Measurements from ENCODE around the gene SORBS1. TPM values are rescaled to one million over a fixed set of nuclear protein-coding genes. Genes with fewer than 3 reads are reported as not detected.
A peak's percentile ranks its signal among the peaks of the same experiment; 100 is the strongest.

SORBS1 gene
- total RNA-seq, 4 donors from 2014 or later: 92.2 to 308 (median 150) TPM

GRCh38 chr10:95532536-95532935 lies 28.6 kb downstream of the SORBS1 start:
- 89 to 96% methylated on average over 1 to 2 of the region's 2 CpGs for WGBS, 2 donors (ENCODE audit: low coverage in 1 of 2)
- no peaks in the 10 kb centered on the region for H3K27me3 ChIP-seq
- no peak overlapping the region for H3K4me3 ChIP-seq
- peaks cover 26 to 68% (median 37%) of the 10 kb centered on the region in 4 donors for H3K4me1 ChIP-seq
- peak overlapping the region; percentile 74 to 94 (median 83) for H3K27ac ChIP-seq
- no peaks in the 10 kb centered on the region for H3K9me3 ChIP-seq
- no peaks in the 10 kb centered on the region for H3K36me3 ChIP-seq
- no peak for DNase-seq
- intact Hi-C loops (cut with DNase I; ENCODE audit: low total_unique reads): no loop called here
- in situ Hi-C loops (cut with MboI; ENCODE audit: low pct_ligation_motif_present in 1 of 4, low pct_unique_long_range_greater_than_20kb in 1 of 4, low sequenced_read_pairs in 3 of 4): no loop called here
- no peak for TF ChIP-seq EP300 (IDR thresholded peaks at IDR 0.05; ENCODE audit: low read depth)
- no peak for TF ChIP-seq POLR2A (IDR thresholded peaks at IDR 0.05)
- TF ChIP-seq CTCF (IDR thresholded peaks at IDR 0.05): no peak
- TF ChIP-seq POLR2AphosphoS5 (IDR thresholded peaks at IDR 0.05): no peak

GRCh38 chr10:95531994-95532399 lies 29.2 kb downstream of the SORBS1 start:
- WGBS, 2 donors (ENCODE audit: low coverage in 1 of 2): 42% methylated on average over 2 of the region's 2 CpGs; no CpG with 5 or more reads in 1 of the 2 donors
- in situ Hi-C loops (cut with MboI; ENCODE audit: low pct_ligation_motif_present in 1 of 4, low pct_unique_long_range_greater_than_20kb in 1 of 4, low sequenced_read_pairs in 3 of 4): no loop called here
- H3K27me3 ChIP-seq: no peaks in the 10 kb centered on the region
- TF ChIP-seq POLR2AphosphoS5 (IDR thresholded peaks at IDR 0.05): no peak
- no peak for TF ChIP-seq POLR2A (IDR thresholded peaks at IDR 0.05)
- peak overlapping the region; percentile 74 to 94 (median 83) for H3K27ac ChIP-seq
- H3K36me3 ChIP-seq: no peaks in the 10 kb centered on the region
- no peaks in the 10 kb centered on the region for H3K9me3 ChIP-seq
- peaks cover 21 to 68% (median 37%) of the 10 kb centered on the region in 4 donors for H3K4me1 ChIP-seq
- no peak overlapping the region for H3K4me3 ChIP-seq
- intact Hi-C loops (cut with DNase I; ENCODE audit: low total_unique reads): no loop called here
- no peak for DNase-seq

DNA sequence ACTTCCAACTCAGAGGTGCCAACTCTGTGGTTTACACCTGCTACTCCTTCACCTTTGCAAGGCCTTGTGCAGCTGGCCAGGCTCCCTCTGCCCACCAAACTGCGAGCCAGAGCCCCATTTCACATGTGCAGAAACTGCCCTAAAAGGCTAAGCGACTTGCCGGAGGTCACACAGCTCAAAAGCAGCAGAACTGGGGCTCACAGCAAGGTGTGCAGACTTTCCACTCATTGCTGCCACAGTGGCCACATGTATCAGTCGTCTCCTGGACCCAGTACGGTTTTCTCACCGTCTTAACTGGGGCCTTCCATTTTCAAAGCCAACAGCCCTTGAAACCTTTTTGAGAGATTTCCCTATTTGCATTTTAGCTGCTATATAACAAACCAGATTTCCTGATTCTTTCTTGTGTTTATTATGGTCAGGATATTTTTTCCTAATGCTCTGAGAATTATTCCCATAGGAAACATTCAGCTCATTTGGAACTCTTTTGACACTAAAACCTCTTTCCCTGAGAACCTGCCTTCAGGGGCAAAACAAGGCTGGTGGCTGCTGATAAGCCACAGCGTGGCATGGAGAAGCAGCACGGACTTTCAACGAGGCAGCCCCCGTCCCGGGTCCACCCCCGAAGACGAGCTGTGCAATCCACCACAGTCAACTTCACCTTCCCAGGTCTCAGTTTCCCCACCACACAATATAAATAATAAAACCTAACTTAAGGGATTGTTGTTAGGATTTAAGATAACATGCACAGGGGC lies 29.9 kb downstream of the SORBS1 start:
- DNase-seq: no peak
- in situ Hi-C loops (cut with MboI; ENCODE audit: low pct_ligation_motif_present in 1 of 4, low pct_unique_long_range_greater_than_20kb in 1 of 4, low sequenced_read_pairs in 3 of 4) (no loop called here), intact Hi-C loops (cut with DNase I; ENCODE audit: low total_unique reads) (no loop called here)
- 77 to 78% methylated on average over 5 to 13 of the region's 13 CpGs for WGBS, 2 donors (ENCODE audit: low coverage in 1 of 2)
- TF ChIP-seq EP300 (IDR thresholded peaks at IDR 0.05; ENCODE audit: low read depth) (no peak), POLR2AphosphoS5 (IDR thresholded peaks at IDR 0.05) (no peak), CTCF (IDR thresholded peaks at IDR 0.05) (no peak), POLR2A (IDR thresholded peaks at IDR 0.05) (no peak)
- H3K4me1 ChIP-seq: peaks cover 16 to 65% (median 32%) of the 10 kb centered on the region in 4 donors
- H3K36me3 ChIP-seq: no peaks in the 10 kb centered on the region
- peak overlapping the region; percentile 74 to 94 (median 83) for H3K27ac ChIP-seq
- no peak overlapping the region for H3K4me3 ChIP-seq
- H3K9me3 ChIP-seq: no peaks in the 10 kb centered on the region
- no peaks in the 10 kb centered on the region for H3K27me3 ChIP-seq

- in situ Hi-C loops (cut with MboI; ENCODE audit: low pct_ligation_motif_present in 1 of 4, low pct_unique_long_range_greater_than_20kb in 1 of 4, low sequenced_read_pairs in 3 of 4) (no loop called here), intact Hi-C loops (cut with DNase I; ENCODE audit: low total_unique reads) (no loop called here)
- H3K4me3 ChIP-seq: no peak overlapping the region
- H3K36me3 ChIP-seq: no peaks in the 10 kb centered on the region
- 68 to 89% methylated on average over 3 to 4 of the region's 4 CpGs for WGBS, 2 donors (ENCODE audit: low coverage in 1 of 2)
- H3K27ac ChIP-seq: peak overlapping the region; percentile 74 to 94 (median 83)
- H3K4me1 ChIP-seq: peaks cover 20 to 62% (median 36%) of the 10 kb centered on the region in 4 donors
- TF ChIP-seq EP300 (IDR thresholded peaks at IDR 0.05; ENCODE audit: low read depth) (no peak), CTCF (IDR thresholded peaks at IDR 0.05) (no peak), POLR2A (IDR thresholded peaks at IDR 0.05) (no peak), POLR2AphosphoS5 (IDR thresholded peaks at IDR 0.05) (no peak)
- no peak for DNase-seq
- H3K9me3 ChIP-seq: no peaks in the 10 kb centered on the region
- H3K27me3 ChIP-seq: no peaks in the 10 kb centered on the region
Measured at GRCh38 chr10:95530561-95530960, 30.6 kb downstream of the SORBS1 start.
